ENCODE data around the gene TULP1.

TULP1 gene

DNA sequence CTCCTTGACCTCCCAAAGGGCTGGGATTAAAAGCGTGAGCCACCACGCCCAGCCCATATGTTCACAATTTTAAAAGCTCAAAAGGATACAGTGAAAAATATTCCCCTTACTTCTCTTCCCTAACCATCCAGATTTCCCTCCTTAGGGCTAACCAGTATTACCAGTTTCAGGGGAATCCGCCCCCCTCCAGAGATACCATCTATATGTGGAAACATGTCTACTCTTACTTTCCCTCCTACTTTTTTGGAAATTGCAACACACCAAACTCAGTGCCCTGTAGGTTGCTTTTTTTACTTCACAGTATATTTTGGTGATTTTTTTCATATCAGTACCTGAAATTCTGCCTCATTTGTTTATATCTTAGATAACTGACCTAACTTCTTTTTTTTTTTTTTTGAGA is 51.4 kb downstream of the TULP1 start:
- no peak for DNase-seq (ENCODE audit: low spot score)
- in situ Hi-C loops (cut with MboI; ENCODE audit: low pct_unique_long_range_greater_than_20kb, low sequenced_read_pairs, unreplicated experiment) = no loop called here
- TF ChIP-seq, protein P1, sequence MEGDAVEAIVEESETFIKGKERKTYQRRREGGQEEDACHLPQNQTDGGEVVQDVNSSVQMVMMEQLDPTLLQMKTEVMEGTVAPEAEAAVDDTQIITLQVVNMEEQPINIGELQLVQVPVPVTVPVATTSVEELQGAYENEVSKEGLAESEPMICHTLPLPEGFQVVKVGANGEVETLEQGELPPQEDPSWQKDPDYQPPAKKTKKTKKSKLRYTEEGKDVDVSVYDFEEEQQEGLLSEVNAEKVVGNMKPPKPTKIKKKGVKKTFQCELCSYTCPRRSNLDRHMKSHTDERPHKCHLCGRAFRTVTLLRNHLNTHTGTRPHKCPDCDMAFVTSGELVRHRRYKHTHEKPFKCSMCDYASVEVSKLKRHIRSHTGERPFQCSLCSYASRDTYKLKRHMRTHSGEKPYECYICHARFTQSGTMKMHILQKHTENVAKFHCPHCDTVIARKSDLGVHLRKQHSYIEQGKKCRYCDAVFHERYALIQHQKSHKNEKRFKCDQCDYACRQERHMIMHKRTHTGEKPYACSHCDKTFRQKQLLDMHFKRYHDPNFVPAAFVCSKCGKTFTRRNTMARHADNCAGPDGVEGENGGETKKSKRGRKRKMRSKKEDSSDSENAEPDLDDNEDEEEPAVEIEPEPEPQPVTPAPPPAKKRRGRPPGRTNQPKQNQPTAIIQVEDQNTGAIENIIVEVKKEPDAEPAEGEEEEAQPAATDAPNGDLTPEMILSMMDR (IDR thresholded peaks at IDR 0.05; ENCODE audit: extremely low read depth, insufficient read depth, missing control alignments) = no peak

DNA sequence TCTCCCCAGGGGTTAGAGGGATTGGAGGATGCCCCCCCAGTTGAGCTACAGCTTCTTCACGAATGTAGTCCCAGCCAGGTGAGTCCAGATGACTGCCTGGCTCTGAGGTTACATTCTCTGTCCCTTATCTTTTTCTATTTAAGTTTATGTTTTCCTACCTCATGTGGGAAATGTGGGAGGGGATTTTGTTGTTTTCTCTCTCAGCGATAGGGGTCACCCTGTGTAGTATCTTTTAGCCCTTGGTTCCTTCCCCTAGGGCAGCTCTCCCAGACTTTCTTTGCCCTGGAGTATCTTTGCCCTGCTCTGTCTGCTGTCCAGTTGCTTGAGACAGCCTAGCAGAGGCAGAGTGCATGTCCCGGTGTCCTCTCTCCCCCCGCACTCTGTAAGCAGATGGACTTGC is 54.8 kb downstream of the TULP1 start:
- in situ Hi-C loops (cut with MboI; ENCODE audit: low pct_unique_long_range_greater_than_20kb, low sequenced_read_pairs, unreplicated experiment) = loop anchor here (10.0 kb wide), 1 partner anchor 133 kb away; no protein-coding TSS in a partner anchor
- DNase-seq (ENCODE audit: low spot score) = no peak
- TF ChIP-seq, protein P1 (IDR thresholded peaks at IDR 0.05; ENCODE audit: extremely low read depth, insufficient read depth, missing control alignments) = no peak

DNA sequence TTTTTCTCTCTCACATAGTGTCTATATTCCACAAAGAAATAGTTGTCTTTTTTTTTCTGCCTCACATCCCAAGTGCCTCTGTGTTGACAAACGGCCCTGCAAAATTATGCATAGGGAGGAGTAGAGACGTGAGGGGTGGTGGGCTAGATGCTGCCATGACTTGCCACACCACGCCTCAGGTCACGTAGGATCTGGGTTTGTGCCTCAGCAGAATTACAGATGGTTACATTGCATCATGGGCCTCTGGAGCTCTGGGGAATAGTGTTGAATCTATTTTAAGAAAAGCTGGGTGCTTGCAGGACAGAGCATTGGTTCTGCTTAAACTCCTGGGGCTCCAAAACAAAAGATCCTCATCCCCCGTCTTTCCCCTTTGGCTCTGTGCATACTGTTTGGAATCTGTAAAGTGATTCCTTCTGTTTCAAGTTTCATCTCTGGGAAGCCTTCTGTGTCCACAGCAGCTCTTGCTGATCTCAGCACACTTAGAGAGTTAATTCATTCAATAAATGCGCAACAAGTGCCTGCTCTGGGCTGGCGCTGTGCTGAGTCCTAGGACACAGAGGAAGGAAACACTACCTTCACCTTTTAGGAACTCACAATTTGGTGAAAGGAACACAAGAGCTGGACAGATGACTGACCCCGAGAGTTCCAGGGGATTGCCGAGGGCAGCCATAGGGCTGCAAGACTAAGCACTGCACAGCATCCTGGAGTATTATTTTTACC is 58.1 kb downstream of the TULP1 start:
- TF ChIP-seq, protein P1 (IDR thresholded peaks at IDR 0.05; ENCODE audit: extremely low read depth, insufficient read depth, missing control alignments) = no peak
- in situ Hi-C loops (cut with MboI; ENCODE audit: low pct_unique_long_range_greater_than_20kb, low sequenced_read_pairs, unreplicated experiment) = loop anchor here (10.0 kb wide), 1 partner anchor 130 kb away; no protein-coding TSS in a partner anchor
- no peak for DNase-seq (ENCODE audit: low spot score)

DNA sequence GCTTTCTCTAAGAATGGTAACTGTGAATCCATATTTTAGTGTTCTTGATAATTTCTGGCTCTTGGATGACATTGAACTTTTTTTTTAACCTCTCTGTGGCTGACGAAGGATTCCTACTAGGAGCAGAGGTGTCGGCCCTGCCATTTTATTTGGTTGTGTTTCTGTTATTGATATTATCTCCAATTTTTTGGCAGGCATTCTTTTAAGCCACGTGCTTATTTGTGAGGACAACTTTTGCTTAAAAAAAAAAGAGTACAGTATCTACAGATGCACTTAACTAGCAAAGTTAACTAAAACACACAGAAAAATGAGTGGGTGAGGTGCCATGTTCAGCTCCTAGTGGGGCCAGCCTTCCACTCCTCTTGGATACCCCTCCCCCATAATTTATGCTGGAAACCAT is 59.5 kb downstream of the TULP1 start:
- in situ Hi-C loops (cut with MboI; ENCODE audit: low pct_unique_long_range_greater_than_20kb, low sequenced_read_pairs, unreplicated experiment) = loop anchor here (10.0 kb wide), 1 partner anchor 128 kb away; no protein-coding TSS in a partner anchor
- no peak for DNase-seq (ENCODE audit: low spot score)
- TF ChIP-seq, protein P1 (IDR thresholded peaks at IDR 0.05; ENCODE audit: extremely low read depth, insufficient read depth, missing control alignments) = no peak

DNA sequence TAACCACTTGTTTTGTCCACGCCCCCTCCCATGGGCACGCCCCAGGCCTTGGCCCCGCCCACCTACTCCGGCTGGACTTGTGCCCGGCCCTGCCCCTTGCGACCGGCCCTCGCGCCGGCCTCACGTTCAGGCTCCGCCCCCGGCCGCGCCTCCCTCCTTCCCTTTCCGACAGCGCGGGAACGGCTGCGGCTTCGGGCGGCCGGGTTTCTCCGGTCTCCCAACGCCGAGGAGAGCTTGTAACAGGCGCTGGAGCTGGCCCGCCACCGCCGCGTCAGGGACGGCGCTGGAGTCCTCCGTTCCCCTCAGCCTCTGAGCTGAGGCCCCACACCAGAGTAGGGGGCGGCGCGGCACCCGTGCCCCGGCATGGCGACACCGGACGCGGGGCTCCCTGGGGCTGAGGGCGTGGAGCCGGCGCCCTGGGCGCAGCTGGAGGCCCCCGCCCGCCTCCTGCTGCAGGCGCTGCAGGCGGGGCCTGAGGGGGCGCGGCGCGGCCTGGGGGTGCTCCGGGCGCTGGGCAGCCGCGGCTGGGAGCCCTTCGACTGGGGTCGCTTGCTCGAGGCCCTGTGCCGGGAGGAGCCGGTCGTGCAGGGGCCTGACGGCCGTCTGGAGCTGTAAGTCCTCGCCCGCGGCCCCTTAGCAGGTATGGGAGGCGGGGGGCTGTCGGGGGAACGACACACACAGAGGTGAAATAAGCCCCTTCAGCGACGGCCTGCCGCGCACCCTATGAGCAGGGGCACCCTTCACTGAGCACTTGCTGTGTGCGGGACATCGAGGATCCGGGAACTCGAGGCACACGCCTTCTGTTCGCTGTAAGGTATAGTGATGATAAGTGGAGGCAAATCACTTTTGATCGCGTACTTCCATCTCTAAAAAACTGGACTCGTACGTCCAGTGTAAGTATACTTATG is 60.3 kb downstream of the TULP1 start, which contains the start of gene FANCE:
FANCE (plus strand) TSS at position 156 of the 908 bp plus-strand sequence; CDS start at position 364, 208 bp downstream.
- TF ChIP-seq, protein P1 (IDR thresholded peaks at IDR 0.05; ENCODE audit: extremely low read depth, insufficient read depth, missing control alignments) = no peak
- in situ Hi-C loops (cut with MboI; ENCODE audit: low pct_unique_long_range_greater_than_20kb, low sequenced_read_pairs, unreplicated experiment) = loop anchor here (10.0 kb wide), 1 partner anchor 128 kb away; no protein-coding TSS in a partner anchor
- DNase-seq (ENCODE audit: low spot score) = peak; percentile 97

Data from GM13977 (cell line).